SU-DHL-6 (cell line): ENCODE measurements around the gene ZNF772.
"Not testable (repeated sequence)": the region's sequence is repeated elsewhere in the genome, so short reads cannot be mapped to it uniquely, and the experiment has no call there.

ENCODE experiments used
- H2AFZ ChIP-seq: fragments of 200-600 bp; sonication (generic); 2 replicates; pipeline ENCODE4 v1.6.1; 2014; ENCODE audit warnings: low read depth, mild to moderate bottlenecking, moderate library complexity, mixed read lengths, antibody characterized with exemption, low read length; ENCODE audit not compliant: severe bottlenecking
- H3F3A ChIP-seq: fragments of 200-600 bp; shearing (Covaris generic); 2 replicates; pipeline ENCODE4 v1.6.0; 2016; ENCODE audit warnings: antibody characterized with exemption, mild to moderate bottlenecking; ENCODE audit not compliant: insufficient read depth
- H3K27ac ChIP-seq: fragments of 200-600 bp; sonication (generic); 2 replicates; pipeline ENCODE4 v1.5.1; 2016; ENCODE audit warnings: low read depth, mild to moderate bottlenecking, low read length, moderate library complexity, mixed read lengths
- H3K27me3 ChIP-seq: fragments of 200-600 bp; sonication (generic), shearing (Covaris generic); 2 replicates; pipeline ENCODE4 v1.6.0; 2014; ENCODE audit warnings: mild to moderate bottlenecking, low read length
- H3K36me3 ChIP-seq: fragments of 200-600 bp; sonication (generic); 2 replicates; pipeline ENCODE4 v1.6.1; 2014; ENCODE audit warnings: mild to moderate bottlenecking, low read length, mixed read lengths
- H3K4me2 ChIP-seq: fragments of 300-600, 200-600 bp; shearing (Covaris generic), sonication (generic); 2 replicates; pipeline ENCODE4 v1.6.0; 2014; ENCODE audit warnings: low read length, low read depth, mild to moderate bottlenecking; ENCODE audit not compliant: poor library complexity, severe bottlenecking
- H3K4me3 ChIP-seq: fragments of 200-600 bp; sonication (generic); 2 replicates; pipeline ENCODE4 v1.5.1; 2014; ENCODE audit warnings: antibody characterized with exemption, low read length, mild to moderate bottlenecking, mixed read lengths; ENCODE audit not compliant: insufficient read depth, poor library complexity, severe bottlenecking
- H3K79me2 ChIP-seq: fragments of 200-600 bp; sonication (generic); 2 replicates; pipeline ENCODE4 v1.6.1; 2014; ENCODE audit warnings: mild to moderate bottlenecking, low read length, moderate library complexity; ENCODE audit not compliant: insufficient read depth
- H3K9ac ChIP-seq: fragments of 200-600 bp; sonication (generic); 2 replicates; pipeline ENCODE4 v1.7.0; 2014; ENCODE audit warnings: mild to moderate bottlenecking, low read length
- H3K9me2 ChIP-seq: fragments of 200-600 bp; sonication (generic); replicated peaks from 2 replicates; pipeline ENCODE4 v1.6.1; 2014; ENCODE audit warnings: low read length; ENCODE audit not compliant: insufficient read depth
- H3K9me3 ChIP-seq: fragments of 200-600 bp; sonication (generic); 2 replicates; pipeline ENCODE4 v1.6.1; 2014; ENCODE audit warnings: low read length, mixed read lengths; ENCODE audit not compliant: insufficient read depth
- H4K20me1 ChIP-seq: fragments of 200-600 bp; sonication (generic); 2 replicates; pipeline ENCODE4 v1.6.1; 2014; ENCODE audit warnings: low read depth, mild to moderate bottlenecking, antibody characterized with exemption, low read length, moderate library complexity, mixed read lengths
- EZH2phosphoT487 ChIP-seq: fragments of 200-600 bp; sonication (generic), shearing (Covaris generic); conservative IDR thresholded peaks from 2 replicates; pipeline ENCODE4 v1.6.1; 2018; ENCODE audit warnings: mild to moderate bottlenecking, antibody characterized with exemption, low read length, moderate library complexity, mixed read lengths
- TF ChIP-seq, protein P1 (sequence below): fragments of 200-600 bp; sonication (generic); IDR thresholded peaks from one replicate; pipeline ENCODE4 v1.5.1; 2017; ENCODE audit warnings: antibody characterized with exemption, mild to moderate bottlenecking, low read length, moderate library complexity; ENCODE audit not compliant: insufficient read depth, poor library complexity, severe bottlenecking

ZNF772 gene

DNA sequence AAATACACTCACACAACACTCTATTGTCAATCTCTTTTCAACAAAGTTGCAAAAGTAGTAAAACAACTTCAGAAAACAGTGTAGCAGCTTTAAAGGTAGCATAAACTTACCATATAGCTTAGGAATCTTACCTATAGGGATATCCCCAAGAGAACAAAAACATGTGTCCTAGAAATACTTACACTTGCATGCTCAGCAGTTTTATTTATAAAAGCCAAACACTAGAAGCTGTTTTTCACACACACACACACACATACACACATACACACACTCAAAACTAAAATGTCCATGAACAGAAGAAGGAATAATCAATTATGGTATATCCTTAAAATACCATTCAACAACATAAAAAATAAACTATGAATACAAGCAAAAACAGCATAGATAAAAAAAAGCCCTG, 34.1 kb upstream of the ZNF772 start:
- Histone ChIP-seq H3K9ac (no peak overlapping the region), H3K9me3 (peaks cover 27% of the 10 kb centered on the region; the same call in 1 of the 2 replicates), H3K79me2 (no peaks in the 10 kb centered on the region), H4K20me1 (no peaks in the 10 kb centered on the region), H3K27ac (no peak overlapping the region), H3K9me2 (no peaks in the 10 kb centered on the region), H2AFZ (no peak overlapping the region), H3K4me2 (no peak overlapping the region), H3K27me3 (no peaks in the 10 kb centered on the region), H3K4me3 (no peak overlapping the region), H3F3A (no peaks in the 10 kb centered on the region), H3K36me3 (peaks cover 30% of the 10 kb centered on the region)
- no peak for TF ChIP-seq EZH2phosphoT487
- TF ChIP-seq, protein P1, sequence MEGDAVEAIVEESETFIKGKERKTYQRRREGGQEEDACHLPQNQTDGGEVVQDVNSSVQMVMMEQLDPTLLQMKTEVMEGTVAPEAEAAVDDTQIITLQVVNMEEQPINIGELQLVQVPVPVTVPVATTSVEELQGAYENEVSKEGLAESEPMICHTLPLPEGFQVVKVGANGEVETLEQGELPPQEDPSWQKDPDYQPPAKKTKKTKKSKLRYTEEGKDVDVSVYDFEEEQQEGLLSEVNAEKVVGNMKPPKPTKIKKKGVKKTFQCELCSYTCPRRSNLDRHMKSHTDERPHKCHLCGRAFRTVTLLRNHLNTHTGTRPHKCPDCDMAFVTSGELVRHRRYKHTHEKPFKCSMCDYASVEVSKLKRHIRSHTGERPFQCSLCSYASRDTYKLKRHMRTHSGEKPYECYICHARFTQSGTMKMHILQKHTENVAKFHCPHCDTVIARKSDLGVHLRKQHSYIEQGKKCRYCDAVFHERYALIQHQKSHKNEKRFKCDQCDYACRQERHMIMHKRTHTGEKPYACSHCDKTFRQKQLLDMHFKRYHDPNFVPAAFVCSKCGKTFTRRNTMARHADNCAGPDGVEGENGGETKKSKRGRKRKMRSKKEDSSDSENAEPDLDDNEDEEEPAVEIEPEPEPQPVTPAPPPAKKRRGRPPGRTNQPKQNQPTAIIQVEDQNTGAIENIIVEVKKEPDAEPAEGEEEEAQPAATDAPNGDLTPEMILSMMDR = no peak

DNA sequence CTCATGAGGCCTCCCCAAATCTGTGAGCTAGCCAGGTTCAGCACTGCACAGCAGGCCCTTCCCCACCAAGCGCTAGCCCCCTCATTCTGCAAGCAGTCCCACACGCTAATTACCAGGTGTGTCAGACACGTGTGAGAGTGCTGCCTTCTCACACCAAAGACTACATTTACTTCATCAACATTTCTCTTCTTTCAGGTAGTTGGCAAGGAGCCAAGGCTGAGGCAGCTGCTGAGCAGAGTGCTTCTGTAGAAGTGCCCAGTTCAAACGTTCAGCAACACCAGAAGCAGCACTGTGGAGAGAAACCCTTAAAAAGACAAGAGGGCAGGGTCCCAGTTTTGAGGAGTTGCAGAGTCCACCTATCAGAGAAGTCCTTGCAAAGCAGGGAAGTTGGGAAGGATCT, 28.8 kb upstream of the ZNF772 start:
- Histone ChIP-seq H3K9me2 (no peaks in the 10 kb centered on the region), H3K27me3 (no peaks in the 10 kb centered on the region), H2AFZ (no peak overlapping the region), H3K27ac (no peak overlapping the region), H3K79me2 (peaks cover 7% of the 10 kb centered on the region; the same call in 1 of the 2 replicates), H3F3A (no peaks in the 10 kb centered on the region), H3K4me2 (no peak overlapping the region), H3K4me3 (no peak overlapping the region), H3K36me3 (peaks cover 26% of the 10 kb centered on the region), H4K20me1 (no peaks in the 10 kb centered on the region), H3K9ac (no peak overlapping the region), H3K9me3 (no peaks in the 10 kb centered on the region; the same call in 1 of the 2 replicates)
- TF ChIP-seq, protein P1 = no peak
- no peak for TF ChIP-seq EZH2phosphoT487

DNA sequence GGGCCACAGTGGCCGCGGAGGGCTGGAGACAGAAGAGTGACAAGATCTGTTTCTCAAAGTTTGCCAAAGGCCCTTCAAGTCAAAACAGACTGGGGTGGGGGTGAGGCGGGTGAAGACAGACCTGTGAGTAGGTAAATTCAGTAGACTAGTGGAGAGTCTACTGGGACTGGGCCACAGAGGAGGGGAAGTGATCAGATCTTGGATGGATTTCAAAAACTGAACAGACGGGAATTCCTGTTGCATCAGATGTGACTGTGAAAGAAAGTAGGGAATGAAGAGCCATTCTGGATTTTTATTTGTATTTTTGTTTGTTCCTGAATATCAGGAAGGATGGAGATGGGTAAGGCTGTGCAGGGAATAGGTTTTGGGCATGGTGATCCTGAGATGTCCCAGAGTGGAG, 23.0 kb upstream of the ZNF772 start:
- peak overlapping the region; percentile 40 for H3K4me3 ChIP-seq
- not testable (repeated sequence) for H3K36me3 ChIP-seq, H3K27me3 ChIP-seq, H3K9me3 ChIP-seq, H2AFZ ChIP-seq, H3F3A ChIP-seq, H3K9me2 ChIP-seq, H3K27ac ChIP-seq, H3K79me2 ChIP-seq, H4K20me1 ChIP-seq
- peak overlapping the region; percentile 65 for H3K9ac ChIP-seq
- peak overlapping the region; percentile 52 for H3K4me2 ChIP-seq

DNA sequence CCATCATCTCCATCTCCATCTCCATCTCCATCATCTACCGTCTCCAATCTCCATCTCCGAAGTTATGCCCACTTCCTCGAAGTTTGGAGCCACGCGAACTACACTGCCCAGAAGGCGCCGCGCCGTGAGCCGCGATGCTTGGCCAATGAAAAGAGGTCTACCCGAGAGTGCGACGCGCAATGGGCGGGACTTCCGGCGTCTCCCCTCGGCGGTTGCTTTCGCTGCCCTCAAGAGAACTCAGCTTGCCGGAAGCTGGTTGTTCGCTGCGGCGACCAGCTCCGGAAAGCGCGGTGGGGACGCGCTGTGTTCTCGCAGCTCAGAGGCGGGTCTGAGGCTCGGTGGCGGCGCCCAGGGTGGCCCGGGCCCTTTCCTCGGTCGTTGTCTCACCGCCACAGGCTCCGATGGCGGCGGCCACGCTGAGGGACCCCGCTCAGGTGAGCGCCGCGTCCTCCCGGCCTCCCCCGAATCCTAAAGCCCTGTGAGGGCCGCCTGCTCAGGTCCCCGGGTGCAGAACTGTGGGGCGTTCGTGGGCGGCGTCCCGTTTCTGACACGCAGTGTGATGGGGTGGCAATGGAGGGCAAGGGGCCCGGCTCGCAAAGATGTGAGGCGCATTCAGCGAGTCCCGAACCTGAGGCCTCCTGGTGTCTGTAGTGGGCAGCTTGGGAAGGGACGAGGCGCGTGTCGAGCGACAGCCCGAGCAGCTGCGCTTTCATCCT, 22.5 kb upstream of the ZNF772 start, which contains the start of gene ZNF773:
Gene ZNF773, plus strand, starts transcription at position 259 of the 716 bp plus-strand sequence. Its CDS starts 143 bp downstream, at position 402.
- H3K27me3 ChIP-seq, H3K36me3 ChIP-seq, H3F3A ChIP-seq, H3K9me2 ChIP-seq, H3K27ac ChIP-seq, H3K9me3 ChIP-seq, H4K20me1 ChIP-seq, H3K79me2 ChIP-seq: not testable (repeated sequence)
- Histone ChIP-seq H3K4me3 (peak within 1 kb of the TSS; percentile 52), H3K9ac (peak within 1 kb of the TSS; percentile 65), H2AFZ (peak within 1 kb of the TSS; percentile 32), H3K4me2 (peak within 1 kb of the TSS; percentile 52)

DNA sequence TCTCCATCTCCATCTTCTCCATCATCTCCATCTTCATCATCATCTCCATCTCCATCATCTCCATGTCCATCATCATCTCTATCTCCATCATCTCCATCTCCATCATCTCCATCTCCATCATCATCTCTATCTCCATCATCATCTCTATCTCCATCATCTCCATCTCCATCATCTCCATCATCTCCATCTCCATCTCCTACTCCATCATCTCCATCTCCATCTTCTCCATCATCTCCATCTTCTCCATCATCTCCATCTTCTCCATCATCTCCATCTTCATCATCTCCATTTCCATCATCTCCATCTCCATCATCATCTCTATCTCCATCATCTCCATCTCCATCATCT, 21.9 kb upstream of the ZNF772 start:
- not testable (repeated sequence) for H4K20me1 ChIP-seq, H3F3A ChIP-seq, H3K4me3 ChIP-seq, H3K79me2 ChIP-seq, H3K9me2 ChIP-seq, H3K9me3 ChIP-seq, H3K27ac ChIP-seq, H3K9ac ChIP-seq, H3K36me3 ChIP-seq, H3K27me3 ChIP-seq
- Histone ChIP-seq H2AFZ (peak overlapping the region; percentile 32), H3K4me2 (peak overlapping the region; percentile 31)

DNA sequence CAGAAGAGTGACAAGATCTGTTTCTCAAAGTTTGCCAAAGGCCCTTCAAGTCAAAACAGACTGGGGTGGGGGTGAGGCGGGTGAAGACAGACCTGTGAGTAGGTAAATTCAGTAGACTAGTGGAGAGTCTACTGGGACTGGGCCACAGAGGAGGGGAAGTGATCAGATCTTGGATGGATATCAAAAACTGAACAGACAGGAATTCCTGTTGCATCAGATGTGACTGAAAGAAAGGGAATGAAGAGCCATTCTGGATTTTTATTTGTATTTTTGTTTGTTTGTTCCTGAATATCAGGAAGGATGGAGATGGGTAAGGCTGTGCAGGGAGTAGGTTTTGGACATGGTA, 10.9 kb upstream of the ZNF772 start:
- not testable (repeated sequence) for H3K27me3 ChIP-seq, H3K79me2 ChIP-seq, H3F3A ChIP-seq, H3K4me3 ChIP-seq, H3K36me3 ChIP-seq, H3K9ac ChIP-seq, H3K9me2 ChIP-seq, H3K27ac ChIP-seq, H3K9me3 ChIP-seq, H2AFZ ChIP-seq, H4K20me1 ChIP-seq
- peak overlapping the region; percentile 39 for H3K4me2 ChIP-seq
